ENCODE results near the gene DKKL1.

DKKL1 gene

DNA sequence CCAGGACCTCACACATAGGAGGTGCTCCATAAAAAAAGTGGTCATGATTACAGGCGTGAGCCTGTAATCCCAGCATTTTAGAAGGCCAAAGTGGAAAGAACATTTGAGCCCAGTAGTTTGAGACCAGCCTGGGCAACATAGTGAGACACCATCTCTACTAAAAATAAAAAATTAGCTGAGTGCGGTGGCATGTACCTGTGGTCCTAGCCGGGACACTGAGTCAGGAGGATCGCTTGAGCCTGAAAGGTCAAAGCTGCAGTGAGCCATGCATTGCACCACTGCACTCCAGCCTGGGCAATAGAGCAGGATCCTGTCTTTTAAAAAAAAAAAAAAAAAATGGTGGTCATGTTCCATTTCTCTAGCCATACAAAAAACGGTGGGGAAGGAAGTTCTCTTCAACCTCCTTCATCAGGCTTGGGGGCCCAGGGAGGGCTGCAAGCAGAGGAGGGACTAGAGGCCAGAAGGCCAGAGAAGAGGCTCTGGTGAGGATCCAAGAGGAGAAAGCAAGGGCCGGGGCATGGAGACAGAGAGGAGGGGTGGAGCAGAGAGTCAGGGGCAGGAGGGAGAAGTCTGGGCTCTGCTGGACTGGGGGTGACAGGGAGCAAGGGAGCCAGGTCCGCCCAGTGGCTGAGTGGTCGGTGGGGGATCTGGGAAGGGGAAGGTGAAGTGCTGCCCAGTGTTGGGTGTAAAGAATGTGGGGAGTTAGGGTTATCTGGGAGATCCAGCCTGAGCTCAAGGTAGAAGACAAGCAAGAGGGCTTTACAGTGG is 33.2 kb downstream of the DKKL1 start:
- DNase-seq = no peak

DNA sequence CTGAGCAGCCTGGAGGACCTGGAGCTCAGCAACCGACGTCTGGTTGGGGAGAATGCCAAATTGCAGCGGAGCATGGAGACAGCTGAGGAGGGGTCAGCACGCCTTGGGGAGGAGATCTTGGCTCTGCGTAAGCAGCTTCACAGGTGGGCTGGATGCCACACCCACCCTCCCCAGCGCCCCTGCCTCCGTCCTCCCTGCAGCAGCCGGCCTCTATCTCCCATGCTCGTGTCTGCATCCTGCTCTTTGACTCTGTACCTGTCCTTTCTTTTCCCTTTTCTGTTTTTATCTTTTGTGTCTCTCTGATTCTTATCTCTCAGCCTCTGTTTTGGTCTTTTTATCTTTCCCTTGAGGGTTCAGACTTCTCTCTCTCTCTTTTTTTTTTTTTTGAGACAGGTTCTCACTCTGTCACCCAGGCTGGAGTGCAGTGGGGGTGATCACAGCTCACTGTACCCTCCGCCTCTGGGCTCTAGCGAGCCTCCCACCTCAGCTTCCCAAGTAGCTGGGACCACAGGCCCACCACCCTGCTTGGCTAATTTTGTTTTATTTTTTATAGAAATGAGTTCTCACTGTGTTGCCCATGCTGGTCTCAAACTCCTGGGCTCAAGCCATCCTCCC is 34.4 kb downstream of the DKKL1 start:
- no peak for DNase-seq

DNA sequence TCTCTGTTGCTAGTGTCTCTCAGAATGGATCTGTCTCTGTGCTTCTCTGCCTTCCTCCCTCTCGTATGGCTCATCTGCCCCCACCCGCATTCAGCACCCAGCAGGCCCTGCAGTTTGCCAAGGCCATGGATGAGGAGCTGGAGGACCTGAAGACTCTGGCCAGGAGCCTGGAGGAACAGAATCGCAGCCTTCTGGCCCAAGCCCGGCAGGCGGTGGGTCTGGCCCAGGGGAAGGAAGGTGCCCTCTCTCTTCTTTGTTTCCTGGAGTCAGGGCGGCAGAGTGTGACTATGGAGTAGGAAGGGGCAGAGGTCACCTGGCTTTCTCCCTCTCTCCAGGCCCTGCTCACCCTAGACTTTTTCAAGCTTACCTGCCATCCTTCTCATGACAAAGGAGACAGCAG is 35.3 kb downstream of the DKKL1 start:
- no peak for DNase-seq

DNA sequence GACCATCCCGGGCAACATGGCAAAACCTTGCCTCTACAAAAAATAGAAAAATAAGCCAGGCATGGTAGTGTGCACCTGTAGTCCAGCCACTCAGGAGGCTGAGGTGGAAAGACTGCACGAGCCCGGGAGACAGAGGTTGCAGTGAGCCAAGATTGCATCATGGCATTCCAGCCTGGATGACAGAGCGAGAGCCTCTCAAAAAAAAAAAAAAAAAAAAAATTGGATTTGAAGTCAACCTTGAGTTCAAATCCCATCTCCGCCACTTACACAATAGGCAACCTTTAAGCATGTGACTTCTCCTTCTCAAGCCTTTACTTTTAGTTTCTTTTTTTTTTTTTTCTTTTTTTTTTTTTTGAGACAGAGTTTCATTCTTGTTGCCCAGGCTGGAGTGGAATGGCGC is 36.4 kb downstream of the DKKL1 start:
- no peak for DNase-seq

DNA sequence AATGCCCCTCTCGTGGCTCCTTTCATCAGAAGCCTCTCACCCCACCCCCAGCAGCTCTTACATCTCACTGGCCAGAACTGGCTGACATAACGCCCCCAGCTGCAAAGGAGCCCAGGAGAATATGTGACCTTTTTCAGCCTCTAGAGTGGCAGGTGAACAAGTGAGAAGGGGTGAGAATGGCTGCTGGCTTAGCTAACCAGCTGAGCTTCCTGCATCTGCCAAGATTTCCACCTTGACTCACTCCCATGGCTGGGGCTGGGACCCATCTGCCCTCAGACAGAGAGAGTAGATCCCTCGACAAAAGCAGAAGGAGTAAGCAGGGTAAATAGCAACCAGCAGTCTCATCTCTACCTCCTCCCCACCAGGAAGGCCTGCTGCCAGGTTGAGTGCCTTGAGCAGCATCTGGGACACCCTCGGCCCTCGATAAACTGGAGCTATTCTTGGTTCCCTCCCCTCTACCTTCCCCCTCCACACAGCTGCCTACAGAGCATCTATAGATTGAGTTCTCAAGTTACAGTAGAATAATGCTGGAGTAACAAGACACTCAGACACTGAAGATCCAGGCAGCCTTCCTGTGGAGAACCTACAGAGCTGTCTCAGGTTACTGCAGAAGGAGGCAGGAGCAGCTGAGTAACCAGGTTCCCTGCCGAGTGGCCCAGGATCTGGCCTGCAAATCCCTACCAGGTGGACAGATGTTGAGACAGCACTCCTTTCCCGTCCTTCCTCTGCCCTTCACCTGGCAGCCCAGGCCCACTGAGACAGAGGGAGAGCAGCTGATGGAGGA is 39.9 kb downstream of the DKKL1 start:
- DNase-seq = no peak

DNA sequence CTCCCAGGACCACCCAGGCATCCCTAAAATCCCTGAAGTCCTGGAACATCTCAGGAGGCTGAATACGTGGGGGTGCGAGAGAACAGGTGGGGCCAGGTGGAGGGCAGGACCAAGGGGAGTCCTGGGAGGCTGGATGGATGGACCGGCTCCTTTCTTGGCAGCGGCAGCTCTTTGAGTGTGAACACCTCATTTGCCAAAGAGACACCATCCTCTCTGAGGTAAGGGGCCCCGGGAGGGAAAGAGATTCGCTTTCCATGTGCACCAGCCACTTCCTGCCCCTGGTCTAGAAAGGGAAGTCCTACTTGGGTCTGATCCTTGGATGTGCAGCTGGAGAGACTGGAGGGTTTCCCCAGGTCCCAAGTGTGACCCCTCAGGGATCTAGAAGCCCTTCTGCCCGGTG is 43.4 kb downstream of the DKKL1 start:
- no peak for DNase-seq

DNA sequence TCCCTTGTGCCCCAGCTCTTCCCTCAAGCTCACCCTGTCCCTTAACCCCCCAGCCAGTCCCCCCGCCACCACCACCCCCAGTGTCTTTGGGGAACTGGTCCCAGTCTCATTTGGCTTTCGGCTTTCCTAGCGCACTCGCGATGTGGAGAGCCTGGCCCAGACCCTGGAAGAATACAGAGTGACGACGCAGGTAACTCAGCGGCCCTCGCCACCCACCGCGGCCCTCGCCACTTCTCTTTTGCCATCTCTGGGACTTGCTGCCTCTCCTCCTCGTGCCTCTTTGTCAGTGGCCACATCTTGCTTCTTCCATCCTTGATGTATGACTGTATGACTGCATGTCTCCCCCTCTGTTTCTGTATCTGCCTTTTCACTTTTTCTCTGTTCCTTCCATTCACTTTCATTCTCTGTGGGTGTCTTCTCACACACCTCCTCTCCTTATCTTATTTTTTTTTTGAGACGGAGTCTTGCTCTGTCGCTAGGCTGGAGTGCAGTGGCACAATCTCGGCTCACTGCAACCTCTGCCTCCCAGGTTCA is 43.9 kb downstream of the DKKL1 start:
- DNase-seq = no peak

DNA sequence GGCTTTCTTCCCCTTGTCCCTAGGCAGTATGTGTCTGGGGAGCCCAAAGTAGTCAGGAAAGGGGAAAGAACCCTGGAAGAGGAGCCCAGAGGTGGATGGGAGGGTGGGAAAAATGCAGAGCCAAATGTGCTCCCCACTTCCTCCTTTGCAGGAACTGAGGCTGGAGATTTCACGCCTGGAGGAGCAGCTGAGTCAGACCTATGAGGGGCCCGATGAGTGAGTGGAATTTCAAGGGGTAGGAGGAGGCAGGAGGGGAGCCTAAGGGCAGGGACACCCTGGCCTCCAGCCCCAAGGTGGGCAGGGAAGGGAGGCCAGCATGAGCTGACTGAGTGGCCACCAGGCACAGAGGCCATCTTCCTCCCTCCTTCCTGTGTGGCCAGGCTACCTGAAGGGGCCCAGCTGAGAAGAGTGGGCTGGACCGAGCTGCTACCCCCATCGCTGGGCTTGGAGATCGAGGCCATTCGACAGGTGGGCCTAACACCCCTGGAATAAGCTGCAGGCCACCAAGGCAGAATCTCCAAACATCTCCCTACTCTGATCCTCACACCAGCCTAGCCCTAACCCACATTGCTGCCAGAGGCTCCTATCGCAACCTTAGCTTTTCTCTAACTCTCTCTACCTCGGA is 45.3 kb downstream of the DKKL1 start:
- DNase-seq = no peak

DNA sequence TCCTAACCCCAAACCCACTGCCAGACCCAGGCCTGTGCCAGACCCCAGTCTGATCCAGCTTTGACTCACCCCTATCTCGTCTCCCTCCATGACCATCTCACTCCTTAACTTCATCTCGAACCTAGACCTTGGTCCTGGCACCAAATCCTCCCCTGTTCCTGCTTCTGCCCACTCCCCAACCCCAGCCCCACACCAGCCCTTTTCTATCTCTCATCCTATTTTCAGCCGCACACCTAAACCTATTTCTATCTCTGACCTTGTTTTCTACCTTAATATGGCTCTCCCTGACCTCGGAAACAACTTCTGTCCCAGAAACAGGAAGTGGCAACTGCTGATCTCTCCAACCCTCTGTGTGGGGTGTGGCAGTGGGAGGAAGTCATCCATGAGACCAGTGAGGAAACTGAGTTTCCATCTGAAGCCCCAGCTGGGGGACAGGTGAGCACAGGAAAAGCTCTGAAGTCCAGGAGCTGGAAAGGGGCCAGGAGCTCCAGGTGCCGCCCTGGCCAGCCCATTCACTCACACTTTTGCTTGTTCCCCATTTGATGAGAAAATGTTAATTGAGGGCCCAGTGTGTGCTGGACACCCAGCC is 45.9 kb downstream of the DKKL1 start:
- peak; percentile 52 for DNase-seq

DNA sequence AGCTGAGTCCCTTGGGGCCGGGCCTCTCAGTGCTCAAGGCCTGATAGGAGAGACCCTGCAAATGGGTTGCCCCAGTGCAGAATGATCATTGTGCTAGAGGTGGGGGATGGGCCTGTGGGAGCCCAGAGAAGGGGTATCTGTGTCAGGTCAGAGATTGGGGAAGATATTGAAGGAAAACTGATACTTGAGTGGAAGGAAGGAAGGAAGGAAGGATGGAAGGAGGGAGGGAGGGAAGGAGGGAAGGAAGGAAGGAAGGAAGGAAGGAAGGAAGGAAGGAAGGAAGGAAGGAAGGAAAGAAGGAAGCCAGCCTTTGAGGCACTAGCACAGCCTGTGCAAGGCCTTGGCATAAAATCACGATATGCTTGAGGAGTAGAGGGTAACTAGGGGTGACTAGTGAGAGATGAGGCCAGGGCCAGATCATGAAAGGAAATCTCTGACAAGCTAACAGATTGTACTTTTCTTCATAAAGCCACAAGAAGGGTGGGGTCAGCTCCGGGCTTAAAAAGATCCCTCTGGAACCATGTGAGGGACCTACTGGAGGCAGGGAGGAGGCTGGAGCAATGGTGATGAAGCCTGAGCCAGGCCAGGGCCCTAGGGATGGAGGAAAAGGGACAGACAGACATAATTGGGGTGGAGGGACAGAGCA is 48.1 kb downstream of the DKKL1 start:
- DNase-seq = no peak

DNA sequence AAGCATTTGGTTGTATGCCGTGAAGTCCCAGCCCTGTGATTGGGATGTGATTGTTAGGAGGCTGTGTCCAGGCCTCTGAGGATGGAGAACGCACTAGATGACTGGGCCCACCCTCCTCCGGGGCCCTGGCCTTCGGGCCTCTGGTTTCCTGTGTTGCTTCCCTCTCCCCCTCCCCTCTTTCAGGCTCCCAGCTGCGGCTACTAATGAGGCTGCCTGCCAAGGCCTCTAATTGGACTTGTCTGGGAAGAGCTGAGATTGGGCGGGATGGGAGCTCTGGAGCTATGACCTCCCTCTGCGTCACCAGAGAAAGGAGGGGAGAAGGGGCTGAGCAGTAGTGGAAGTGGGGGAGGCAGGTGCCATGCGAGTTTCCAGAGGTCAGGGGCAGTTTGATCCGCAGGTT is 49.7 kb downstream of the DKKL1 start:
- no peak for DNase-seq

DNA sequence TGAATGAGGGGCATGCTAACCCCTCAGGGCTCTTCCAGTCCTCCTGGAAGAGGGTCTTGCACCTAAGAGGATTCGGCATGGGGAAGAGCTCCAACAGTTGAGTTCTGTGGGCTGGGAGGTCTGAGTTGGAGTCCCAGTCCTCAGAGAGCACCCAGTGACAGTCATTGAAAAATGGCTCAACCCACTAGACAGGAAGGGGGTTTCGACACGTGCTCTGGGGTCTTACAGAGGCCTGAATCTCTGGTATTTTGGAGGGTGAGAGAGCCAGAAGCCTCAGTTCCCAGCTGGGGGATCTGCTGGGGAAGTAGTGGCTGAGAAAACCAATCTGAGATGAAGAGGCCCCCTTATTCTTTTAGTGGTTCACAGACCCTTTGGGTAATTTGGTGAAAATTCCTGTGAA is 50.6 kb downstream of the DKKL1 start:
- DNase-seq = no peak

DNA sequence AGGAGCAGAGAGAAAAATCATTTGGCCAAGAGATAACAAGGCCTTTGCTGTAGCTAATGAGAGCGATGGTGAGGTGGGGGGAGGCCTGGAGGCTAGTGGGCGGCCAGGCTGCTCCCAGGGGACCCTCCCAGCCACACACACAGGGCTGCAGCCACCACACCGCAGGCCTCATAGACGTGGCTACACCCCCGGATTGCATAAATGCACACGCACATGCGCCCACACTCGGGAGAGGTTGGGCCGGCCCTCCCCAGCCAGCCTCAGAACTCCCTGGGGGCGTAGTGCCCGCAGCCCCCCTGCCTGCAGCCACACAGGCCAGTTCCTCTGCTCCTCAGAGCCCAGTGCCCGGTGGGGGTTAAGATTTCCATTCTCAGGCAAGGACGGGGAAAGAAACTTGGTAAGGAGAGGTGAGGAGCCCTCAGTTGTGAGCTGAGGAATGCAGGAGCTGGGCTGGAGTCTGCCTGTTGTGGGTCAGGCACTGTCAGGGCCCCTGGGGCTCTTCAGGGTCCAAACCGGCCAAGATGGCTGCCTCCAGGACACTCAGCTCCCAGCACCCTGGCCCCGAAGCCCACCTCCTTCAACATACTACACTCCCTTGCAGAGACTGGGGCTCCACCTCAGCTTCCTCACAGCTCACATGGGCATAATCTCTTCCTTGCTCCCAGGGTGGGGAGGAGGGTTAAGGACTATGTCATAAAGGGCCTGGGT is 51.6 kb downstream of the DKKL1 start:
- no peak for DNase-seq

DNA sequence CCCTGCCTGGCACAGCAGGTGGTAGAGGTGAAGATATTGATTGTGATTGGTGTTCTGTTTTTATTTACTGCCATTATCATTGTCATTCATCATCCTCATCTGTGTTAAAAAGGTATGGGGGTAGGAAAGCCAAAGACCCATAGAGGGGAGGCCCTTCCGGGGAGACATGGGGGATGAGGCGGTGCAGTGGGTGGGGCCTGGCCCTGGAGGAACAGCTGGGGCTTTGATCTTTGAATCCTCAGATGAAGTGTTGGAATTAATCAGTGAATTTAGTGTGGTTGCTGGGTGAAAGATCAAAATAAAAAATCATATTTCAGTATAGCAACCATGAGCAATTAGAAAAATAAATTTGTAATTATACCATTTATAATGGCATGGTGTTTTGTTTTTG is 52.1 kb downstream of the DKKL1 start:
- DNase-seq = no peak

DNA sequence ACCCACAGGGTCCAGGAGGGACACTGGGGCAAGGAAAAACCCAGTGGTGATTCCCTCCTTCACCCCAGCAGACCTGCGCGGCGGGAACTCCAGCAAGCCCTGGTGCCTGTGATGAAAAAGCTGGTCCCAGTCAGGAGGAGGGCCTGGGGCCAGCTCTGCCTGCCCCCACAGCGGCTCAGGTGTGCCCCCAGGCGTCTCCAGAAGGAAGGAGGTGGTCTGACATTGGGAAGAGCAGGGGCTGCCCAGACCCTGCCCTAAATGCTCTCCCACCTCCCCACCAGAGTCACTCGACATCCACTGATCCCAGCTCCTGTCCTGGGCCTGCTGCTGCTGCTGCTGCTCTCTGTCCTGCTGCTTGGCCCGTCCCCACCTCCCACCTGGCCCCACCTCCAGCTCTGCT is 53.4 kb downstream of the DKKL1 start:
- DNase-seq = no peak

DNA sequence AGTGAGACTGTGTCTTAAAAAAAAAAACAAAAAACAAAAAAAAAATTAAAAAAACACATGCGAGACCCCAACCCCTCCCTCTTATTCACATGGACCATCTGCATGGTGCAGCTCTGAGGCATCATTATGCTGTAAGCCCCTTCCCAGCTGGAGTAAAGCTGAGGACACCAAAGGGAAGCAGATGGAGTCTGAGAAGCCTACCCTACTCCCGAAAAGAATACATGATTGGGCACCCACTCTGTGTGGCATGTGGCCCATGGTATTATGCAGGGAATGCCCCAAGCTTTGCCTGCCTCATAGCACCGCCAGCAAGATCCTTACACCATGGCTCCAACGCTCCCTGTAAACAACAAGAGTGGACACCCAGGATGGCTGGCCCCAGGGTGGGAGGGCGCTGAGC is 54.8 kb downstream of the DKKL1 start:
- no peak for DNase-seq

DNA sequence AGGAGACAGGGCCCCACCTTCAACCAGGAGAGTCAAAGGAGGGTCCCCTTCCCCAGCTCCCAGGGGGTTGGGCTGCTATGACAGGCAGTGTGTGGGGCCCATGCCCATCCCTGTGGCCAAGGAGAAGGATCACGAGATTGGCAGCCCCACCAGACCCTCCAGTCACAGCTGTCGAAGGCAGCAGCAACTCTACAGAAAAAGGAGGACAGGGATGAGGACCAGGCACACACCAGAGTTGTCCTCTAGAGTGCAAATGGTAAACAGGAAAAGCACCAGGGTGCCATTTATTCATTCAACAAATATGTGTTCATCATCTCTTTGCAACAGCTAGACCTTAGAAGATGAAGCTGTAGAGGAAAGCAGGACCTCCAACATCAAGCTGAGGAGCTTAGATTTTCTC is 55.5 kb downstream of the DKKL1 start:
- no peak for DNase-seq

DNA sequence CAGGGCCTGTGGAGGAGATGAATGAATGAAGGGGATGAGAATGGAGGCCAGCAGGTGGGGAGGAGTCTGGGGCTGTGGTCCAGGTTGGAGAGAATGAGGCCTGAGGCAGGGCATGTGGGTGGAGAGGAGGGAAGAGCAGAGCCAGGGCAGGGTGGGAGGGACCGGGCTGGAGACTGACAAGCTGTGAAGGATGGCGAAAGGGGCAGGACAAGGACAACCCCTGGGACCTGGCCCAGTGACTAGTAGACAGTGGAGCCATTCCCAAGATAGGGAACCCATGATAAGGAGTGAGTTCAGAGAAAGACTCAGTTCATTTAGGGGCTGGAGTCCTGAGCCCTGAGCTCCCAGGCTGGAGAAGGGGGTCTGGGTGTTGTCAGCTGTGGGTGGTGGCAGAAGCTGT is 56.5 kb downstream of the DKKL1 start:
- no peak for DNase-seq

DNA sequence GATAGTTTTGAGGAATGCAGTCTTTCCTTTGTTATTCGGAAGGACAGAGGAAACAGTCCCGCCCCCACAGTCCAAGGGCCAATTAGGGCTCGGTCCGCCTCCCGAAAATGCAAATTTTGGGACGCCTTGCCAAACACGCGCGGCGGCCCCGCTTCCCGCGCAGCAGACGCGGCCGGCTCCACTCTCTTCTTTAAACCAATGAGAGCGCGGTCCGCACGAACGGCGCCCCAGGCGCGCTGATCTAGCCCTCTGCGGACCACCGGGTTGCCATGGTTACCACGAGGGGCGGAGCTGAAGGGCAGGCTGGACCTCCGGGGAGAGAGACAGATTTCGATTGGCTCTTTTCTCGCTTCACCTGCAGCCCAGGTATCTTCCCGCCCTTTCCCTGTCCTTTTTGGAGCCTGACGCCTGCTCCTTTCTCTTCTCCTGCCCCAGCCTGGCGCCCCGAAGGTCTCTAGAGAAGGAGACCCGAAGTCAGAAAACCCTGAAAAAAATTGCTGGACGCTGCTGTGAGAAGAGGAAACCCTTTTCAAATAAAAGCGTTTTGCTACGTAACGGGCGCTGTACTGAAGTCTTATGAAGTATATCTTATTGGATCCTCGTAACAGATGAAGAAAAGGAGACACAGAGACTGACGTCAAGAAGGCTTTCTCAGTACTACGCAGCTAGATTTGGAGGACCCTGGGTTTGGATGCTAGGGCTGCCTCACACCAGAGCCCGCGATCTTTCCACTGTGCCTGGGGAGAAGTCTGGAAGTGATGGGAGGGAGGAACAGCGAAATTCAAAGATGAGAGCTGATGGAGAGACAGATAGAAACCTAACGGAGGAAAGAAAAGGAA is 57.6 kb downstream of the DKKL1 start:
- peak; percentile 46 for DNase-seq

DNA sequence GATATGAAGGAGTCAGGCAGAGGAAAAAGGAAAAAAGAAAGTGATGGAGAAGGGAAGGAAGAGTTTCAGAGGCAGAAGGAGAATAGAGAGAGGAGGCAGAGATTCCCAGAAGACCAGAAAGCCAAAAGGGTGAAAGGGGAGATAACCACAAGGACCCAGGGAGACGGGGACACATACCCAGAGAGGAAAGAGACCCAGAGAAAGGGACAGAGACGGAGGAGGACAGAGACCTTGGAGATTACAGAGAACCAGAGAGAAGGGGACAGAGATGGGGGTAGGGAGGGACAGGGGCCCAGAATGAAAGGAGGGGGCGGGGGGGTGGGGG is 58.2 kb downstream of the DKKL1 start:
- DNase-seq = no peak

Data from CD4-positive, alpha-beta T cell treated with Interleukin-17A for 1 hour (primary cell).